Measurements from ENCODE around the gene LRSAM1. TPM values are rescaled to one million over a fixed set of nuclear protein-coding genes. Genes with fewer than 3 reads are reported as not detected.
A peak's percentile ranks its signal among the peaks of the same experiment; 100 is the strongest.

LRSAM1 gene
- total RNA-seq, 1 donor from 2014 or later = 17.1 TPM

DNA sequence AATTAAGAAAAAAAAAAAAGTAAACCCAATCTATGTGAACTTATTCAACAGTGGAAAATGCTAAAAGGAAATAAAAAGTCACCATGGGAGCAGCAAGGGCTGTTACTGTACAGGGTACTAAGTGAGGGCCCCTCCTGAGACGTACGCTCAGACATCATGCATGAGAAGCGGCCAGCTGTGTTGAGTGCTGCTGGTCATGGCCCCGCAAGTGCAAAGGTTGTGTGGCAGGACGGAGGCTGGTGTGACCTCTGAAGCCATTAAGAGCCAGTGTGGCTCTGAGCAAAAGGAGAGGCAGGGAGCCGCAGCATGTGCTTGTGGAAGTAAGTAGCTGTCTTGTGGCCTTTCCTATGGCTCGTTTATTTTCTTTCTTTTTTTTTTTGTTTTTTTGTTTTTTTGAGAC lies 30.3 kb upstream of the LRSAM1 start:
- no peak for TF ChIP-seq CTCF (conservative IDR thresholded peaks at IDR 0.05; ENCODE audit: low read depth, low read length)
- H3K4me3 ChIP-seq (ENCODE audit: low read depth, low read length) = no peak overlapping the region
- no peak for DNase-seq (ENCODE audit: low read depth)

DNA sequence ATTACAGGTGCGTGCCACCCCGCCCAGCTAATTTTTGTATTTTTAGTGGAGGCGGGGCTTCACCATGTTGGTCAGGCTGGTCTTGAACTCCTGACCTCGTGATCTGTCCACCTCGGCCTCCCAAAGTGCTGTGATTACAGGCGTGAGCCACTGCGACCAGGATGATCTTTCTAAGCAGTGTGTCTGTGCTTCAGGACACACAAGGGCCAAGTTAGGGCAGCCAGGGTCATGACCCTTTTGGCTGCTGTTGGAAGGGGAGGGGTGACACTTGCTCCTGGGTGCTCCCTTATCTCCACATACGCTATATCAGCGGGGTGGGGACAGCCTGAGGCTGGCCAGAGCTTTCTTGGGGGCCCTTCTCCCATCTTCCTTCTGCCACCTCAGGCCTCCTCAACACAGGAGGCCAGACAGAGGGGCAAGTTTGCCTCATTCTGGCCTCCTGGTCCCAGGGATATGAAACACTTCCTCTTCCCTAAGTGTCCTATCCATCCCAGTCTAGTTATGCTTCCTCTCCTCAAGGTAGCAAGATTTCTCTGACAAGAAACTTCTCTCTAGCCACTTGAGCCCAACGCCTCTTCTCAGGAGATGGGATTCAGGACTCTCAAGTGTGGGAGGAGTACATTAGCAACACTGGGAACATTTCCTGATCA lies 29.1 kb upstream of the LRSAM1 start:
- peak overlapping the region; percentile 84 for H3K4me3 ChIP-seq (ENCODE audit: low read depth, low read length)
- TF ChIP-seq CTCF (conservative IDR thresholded peaks at IDR 0.05; ENCODE audit: low read depth, low read length) = no peak
- no peak for DNase-seq (ENCODE audit: low read depth)

GRCh38 chr9:127422787-127423186 lies 28.5 kb upstream of the LRSAM1 start:
- DNase-seq (ENCODE audit: low read depth) = no peak
- no peak for TF ChIP-seq CTCF (conservative IDR thresholded peaks at IDR 0.05; ENCODE audit: low read depth, low read length)
- peak overlapping the region; percentile 84 for H3K4me3 ChIP-seq (ENCODE audit: low read depth, low read length)

DNA sequence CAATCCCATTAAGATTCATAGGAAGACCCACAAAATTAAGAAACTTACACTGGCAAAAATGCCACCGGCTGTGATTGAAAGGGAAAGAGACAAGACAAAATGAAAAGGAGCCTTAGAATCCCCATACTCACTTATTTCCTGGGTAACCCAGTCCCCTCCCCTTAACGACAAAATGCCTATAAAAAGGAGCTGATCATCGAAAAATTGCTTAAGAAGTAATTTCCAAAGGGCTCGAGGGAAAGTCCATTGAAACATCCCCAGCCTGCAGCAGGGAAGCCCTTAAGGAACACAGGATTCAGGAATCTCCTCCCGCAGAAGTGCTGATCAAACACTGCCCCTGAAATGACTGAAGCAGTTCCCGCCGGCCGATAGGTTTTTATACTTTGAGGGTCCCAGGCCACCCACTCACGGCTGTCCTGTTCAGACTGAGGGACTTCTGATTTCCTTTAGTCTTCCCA lies 27.8 kb upstream of the LRSAM1 start:
- peak overlapping the region; percentile 84 for H3K4me3 ChIP-seq (ENCODE audit: low read depth, low read length)
- DNase-seq (ENCODE audit: low read depth) = no peak
- no peak for TF ChIP-seq CTCF (conservative IDR thresholded peaks at IDR 0.05; ENCODE audit: low read depth, low read length)

DNA sequence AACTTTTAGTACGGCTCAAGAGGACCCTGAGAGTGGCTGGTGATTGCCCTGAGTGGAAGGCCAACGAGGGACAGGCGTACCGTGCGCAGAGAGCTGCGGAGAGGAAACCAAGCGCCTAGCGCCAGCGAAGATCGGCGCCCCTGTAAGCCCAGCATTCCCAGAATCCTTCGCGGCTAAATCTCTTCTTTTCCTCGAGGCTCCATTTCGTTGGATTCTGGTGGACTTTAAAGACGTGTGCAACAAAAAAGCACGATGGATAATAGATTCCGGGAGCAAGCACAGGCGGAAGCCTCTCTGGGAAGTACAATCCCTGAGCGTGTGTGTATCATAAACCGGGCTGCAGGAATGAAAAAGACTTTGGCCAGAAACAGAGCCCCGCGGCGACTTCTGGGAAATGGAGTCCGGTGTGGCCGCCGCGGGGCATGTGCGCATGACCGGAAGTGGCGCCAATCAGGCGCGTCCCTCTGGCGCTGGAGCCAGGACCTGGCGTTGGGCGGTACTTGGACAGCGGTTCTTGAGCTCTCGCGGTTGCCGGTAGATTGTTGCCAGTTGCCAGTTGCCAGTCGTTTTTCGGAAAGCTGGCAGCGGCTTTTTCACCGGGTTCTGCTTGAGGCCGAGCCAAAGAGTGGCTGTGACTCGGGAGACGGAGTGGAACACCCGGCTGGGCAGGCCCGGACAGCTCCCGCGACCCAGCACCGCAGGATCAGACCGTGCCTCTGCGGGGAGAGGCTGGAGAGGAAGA lies 27.2 kb upstream of the LRSAM1 start, which contains the start of gene ZNF79:
TSS of gene ZNF79 (plus strand) at position 449 of the 742 bp plus-strand sequence. CDS start 406 bp downstream, outside the sequence.
- peak within 1 kb of the TSS; percentile 84 for H3K4me3 ChIP-seq (ENCODE audit: low read depth, low read length)
- peak; percentile 61 for DNase-seq (ENCODE audit: low read depth)
- no peak for TF ChIP-seq CTCF (conservative IDR thresholded peaks at IDR 0.05; ENCODE audit: low read depth, low read length)

- H3K4me3 ChIP-seq (ENCODE audit: low read depth, low read length) = peak overlapping the region; percentile 84
- TF ChIP-seq CTCF (conservative IDR thresholded peaks at IDR 0.05; ENCODE audit: low read depth, low read length) = peak; percentile 6
- no peak for DNase-seq (ENCODE audit: low read depth)
These were observed 26.7 kb upstream of the LRSAM1 start for GRCh38 chr9:127424676-127424999.

All from epithelial cell of proximal tubule (primary cell).